ENCODE measurements around the gene ZNF609.

Gene ZNF609

GRCh38 chr15:64426845-64427465 is 33.4 kb upstream of the ZNF609 start:
- Histone ChIP-seq H3K4me3 (ENCODE audit: low read depth in 1 of 2, low read length in 1 of 2) (no peak overlapping the region), H3K4me1 (ENCODE audit: control insufficient read depth in 1 of 2, insufficient read depth in 1 of 2, low read depth in 1 of 2, low read length in 1 of 2) (peaks cover 0 to 9% of the 10 kb centered on the region in 2 experiments), H3K27ac (no peak overlapping the region), H3K9me3 (no peaks in the 10 kb centered on the region), H3K36me3 (peaks cover 84% of the 10 kb centered on the region), H3K27me3 (no peaks in the 10 kb centered on the region)
- TF ChIP-seq, protein P1, sequence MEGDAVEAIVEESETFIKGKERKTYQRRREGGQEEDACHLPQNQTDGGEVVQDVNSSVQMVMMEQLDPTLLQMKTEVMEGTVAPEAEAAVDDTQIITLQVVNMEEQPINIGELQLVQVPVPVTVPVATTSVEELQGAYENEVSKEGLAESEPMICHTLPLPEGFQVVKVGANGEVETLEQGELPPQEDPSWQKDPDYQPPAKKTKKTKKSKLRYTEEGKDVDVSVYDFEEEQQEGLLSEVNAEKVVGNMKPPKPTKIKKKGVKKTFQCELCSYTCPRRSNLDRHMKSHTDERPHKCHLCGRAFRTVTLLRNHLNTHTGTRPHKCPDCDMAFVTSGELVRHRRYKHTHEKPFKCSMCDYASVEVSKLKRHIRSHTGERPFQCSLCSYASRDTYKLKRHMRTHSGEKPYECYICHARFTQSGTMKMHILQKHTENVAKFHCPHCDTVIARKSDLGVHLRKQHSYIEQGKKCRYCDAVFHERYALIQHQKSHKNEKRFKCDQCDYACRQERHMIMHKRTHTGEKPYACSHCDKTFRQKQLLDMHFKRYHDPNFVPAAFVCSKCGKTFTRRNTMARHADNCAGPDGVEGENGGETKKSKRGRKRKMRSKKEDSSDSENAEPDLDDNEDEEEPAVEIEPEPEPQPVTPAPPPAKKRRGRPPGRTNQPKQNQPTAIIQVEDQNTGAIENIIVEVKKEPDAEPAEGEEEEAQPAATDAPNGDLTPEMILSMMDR (IDR thresholded peaks at IDR 0.05) = no peak

DNA sequence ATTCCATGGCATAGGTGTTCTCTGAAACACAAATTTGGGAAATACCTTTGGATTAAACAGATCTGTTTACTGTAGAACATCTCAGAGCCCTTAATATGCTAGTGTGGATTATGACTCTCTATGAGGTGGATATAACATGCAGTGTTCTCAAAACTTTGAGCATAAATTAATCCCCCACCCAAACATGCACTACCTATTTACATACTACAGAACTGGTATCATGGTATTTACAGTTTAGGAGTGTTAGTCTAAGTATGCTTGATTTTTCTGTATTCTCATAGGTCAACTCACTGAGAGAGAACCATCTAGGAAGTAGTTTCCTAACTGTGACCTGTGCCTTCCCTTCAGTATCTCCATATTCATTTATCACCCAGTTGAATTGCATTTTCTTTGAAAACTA is 30.9 kb upstream of the ZNF609 start:
- TF ChIP-seq, protein P1 (IDR thresholded peaks at IDR 0.05) = no peak
- Histone ChIP-seq H3K4me1 (ENCODE audit: control insufficient read depth in 1 of 2, insufficient read depth in 1 of 2, low read depth in 1 of 2, low read length in 1 of 2) (peaks cover 0 to 9% of the 10 kb centered on the region in 2 experiments), H3K36me3 (peaks cover 81% of the 10 kb centered on the region), H3K27me3 (no peaks in the 10 kb centered on the region), H3K4me3 (ENCODE audit: low read depth in 1 of 2, low read length in 1 of 2) (no peak overlapping the region), H3K27ac (no peak overlapping the region), H3K9me3 (no peaks in the 10 kb centered on the region)

DNA sequence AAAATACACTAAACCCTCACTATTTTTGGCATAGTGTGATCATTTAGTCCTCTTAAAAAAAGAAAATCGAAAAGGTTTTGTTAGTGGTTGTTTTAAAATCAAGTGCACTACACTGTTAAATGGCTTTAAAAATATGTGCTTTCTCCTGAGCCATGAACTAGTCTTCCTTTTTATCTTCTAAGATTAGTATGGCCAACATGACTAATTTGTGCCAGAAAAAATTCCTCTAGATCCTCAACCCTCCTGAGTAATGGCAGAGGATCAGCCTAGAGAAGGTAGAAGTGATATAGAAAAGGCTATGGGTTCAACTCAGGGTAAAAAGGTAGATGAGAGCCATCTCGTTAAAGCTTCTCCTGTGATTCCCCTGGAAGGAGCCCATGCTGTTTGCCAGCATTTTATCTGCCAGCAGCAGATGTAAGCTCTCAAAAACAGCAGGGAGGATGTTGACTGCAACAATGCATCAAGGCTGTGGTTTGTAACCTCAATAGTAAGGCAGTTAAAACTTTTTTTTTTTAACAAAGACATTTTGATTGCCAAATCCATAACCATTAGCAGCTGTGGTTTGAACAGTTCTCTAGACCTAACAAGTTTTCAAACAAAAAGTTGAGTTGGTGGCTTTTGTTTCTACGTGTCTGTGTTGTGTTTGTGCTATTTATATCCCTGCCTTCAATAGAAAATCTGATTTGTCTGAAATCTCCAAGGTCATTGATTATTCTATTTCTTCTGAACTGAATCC is 30.2 kb upstream of the ZNF609 start:
- Histone ChIP-seq H3K4me3 (ENCODE audit: low read depth in 1 of 2, low read length in 1 of 2) (no peak overlapping the region), H3K4me1 (ENCODE audit: control insufficient read depth in 1 of 2, insufficient read depth in 1 of 2, low read depth in 1 of 2, low read length in 1 of 2) (peaks cover 0 to 9% of the 10 kb centered on the region in 2 experiments), H3K36me3 (peaks cover 79% of the 10 kb centered on the region), H3K27me3 (no peaks in the 10 kb centered on the region), H3K9me3 (no peaks in the 10 kb centered on the region), H3K27ac (no peak overlapping the region)
- TF ChIP-seq, protein P1 (IDR thresholded peaks at IDR 0.05) = no peak

GRCh38 chr15:64437982-64438381 is 22.4 kb upstream of the ZNF609 start:
- peaks cover 32% of the 10 kb centered on the region for H3K36me3 ChIP-seq
- H3K27ac ChIP-seq = no peak overlapping the region
- no peaks in the 10 kb centered on the region for H3K4me1 ChIP-seq (ENCODE audit: control insufficient read depth in 1 of 2, insufficient read depth in 1 of 2, low read depth in 1 of 2, low read length in 1 of 2)
- no peaks in the 10 kb centered on the region for H3K27me3 ChIP-seq
- TF ChIP-seq, protein P1 (IDR thresholded peaks at IDR 0.05) = no peak
- no peaks in the 10 kb centered on the region for H3K9me3 ChIP-seq
- no peak overlapping the region for H3K4me3 ChIP-seq (ENCODE audit: low read depth in 1 of 2, low read length in 1 of 2)

DNA sequence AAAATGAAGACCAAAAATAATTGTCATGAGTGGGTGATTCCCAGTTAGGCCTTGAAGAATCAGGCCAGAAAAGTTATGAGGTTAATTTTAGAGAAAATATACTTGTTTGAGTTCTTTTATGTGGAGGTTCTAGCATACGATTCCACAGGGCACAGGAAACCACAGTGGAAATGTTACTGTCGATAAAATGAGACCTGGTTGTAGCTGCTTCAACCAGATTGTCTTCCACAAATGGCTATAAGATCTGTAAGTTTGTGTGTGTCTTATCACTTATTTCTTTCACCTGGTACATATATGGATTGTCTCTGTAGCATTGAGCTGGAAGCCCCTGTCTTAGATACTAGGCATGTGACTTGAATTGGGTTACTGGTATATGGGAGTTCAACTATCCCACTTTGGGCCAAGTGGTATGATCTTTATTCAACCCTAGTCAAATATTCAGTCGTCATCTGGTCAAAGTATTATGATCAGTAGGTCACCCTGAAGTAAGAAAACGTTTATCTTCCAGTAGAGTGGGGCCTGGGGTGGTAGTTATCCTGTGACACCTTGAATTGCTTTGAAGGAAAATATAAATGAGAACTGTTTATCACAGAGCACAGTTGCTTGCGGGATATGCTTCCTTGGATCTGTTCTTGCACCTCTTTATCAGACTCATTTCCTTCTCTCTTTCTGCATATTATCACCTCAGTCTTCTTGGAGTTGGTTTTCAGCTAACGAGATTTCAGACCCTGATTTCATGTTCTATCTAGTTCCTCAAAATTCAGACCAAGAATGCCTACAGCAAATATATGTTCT is 21.5 kb upstream of the ZNF609 start:
- TF ChIP-seq, protein P1 (IDR thresholded peaks at IDR 0.05) = no peak
- no peaks in the 10 kb centered on the region for H3K9me3 ChIP-seq
- peaks cover 24% of the 10 kb centered on the region for H3K36me3 ChIP-seq
- no peak overlapping the region for H3K4me3 ChIP-seq (ENCODE audit: low read depth in 1 of 2, low read length in 1 of 2)
- H3K27ac ChIP-seq = no peak overlapping the region
- no peaks in the 10 kb centered on the region for H3K4me1 ChIP-seq (ENCODE audit: control insufficient read depth in 1 of 2, insufficient read depth in 1 of 2, low read depth in 1 of 2, low read length in 1 of 2)
- H3K27me3 ChIP-seq = no peaks in the 10 kb centered on the region
